ENCODE data around the gene ADAM21. TPM values are rescaled to one million over a fixed set of nuclear protein-coding genes. Genes with fewer than 3 reads are reported as not detected.

The ADAM21 gene
- total and polyA plus RNA-seq, 2 donors (not counting 3 experiments of a cell fraction or from before 2014, with no cell fraction given): 0.06 TPM; not detected in 1

- H3K9me3 ChIP-seq (replicated peaks; ENCODE audit: control insufficient read depth, insufficient read depth, low read length): no peaks in the 10 kb centered on the region
- H3K4me3 ChIP-seq (replicated peaks in 1 of 3; ENCODE audit: insufficient read depth in 1 of 3, low read depth in 1 of 3, low read length in 3 of 3): no peak overlapping the region
- H3K9me1 ChIP-seq (replicated peaks; ENCODE audit: control insufficient read depth, extremely low read depth, insufficient read depth, low read length): no peaks in the 10 kb centered on the region
- H3K4me1 ChIP-seq (ENCODE audit: control insufficient read depth, extremely low read depth, insufficient read depth, low read length): no peaks in the 10 kb centered on the region
- DNase-seq (ENCODE audit: low read depth, low spot score): peak; percentile 30
- POLR2A ChIA-PET: no interaction called here
- no peak overlapping the region for H3K9ac ChIP-seq (replicated peaks; ENCODE audit: extremely low read depth, insufficient read depth, low read length)
- no peaks in the 10 kb centered on the region for H3K79me2 ChIP-seq (ENCODE audit: control insufficient read depth, insufficient read depth, low read length)
- H4K20me1 ChIP-seq (replicated peaks; ENCODE audit: control insufficient read depth, extremely low read depth, insufficient read depth, low read length): no peaks in the 10 kb centered on the region
- TF ChIP-seq POLR2AphosphoS5 (IDR thresholded peaks at IDR 0.05; ENCODE audit: insufficient read depth, low read depth, low read length): no peak
- TF ChIP-seq GATA2 (IDR thresholded peaks at IDR 0.05; ENCODE audit: insufficient read depth, insufficient read length, low read depth, low read length): no peak
- TF ChIP-seq FOS (IDR thresholded peaks at IDR 0.05; ENCODE audit: borderline replicate concordance, insufficient read depth, low read length): no peak
- TF ChIP-seq JUN (IDR thresholded peaks at IDR 0.05; ENCODE audit: borderline replicate concordance, insufficient read depth, insufficient read length, low read depth): no peak
- TF ChIP-seq, protein P1, sequence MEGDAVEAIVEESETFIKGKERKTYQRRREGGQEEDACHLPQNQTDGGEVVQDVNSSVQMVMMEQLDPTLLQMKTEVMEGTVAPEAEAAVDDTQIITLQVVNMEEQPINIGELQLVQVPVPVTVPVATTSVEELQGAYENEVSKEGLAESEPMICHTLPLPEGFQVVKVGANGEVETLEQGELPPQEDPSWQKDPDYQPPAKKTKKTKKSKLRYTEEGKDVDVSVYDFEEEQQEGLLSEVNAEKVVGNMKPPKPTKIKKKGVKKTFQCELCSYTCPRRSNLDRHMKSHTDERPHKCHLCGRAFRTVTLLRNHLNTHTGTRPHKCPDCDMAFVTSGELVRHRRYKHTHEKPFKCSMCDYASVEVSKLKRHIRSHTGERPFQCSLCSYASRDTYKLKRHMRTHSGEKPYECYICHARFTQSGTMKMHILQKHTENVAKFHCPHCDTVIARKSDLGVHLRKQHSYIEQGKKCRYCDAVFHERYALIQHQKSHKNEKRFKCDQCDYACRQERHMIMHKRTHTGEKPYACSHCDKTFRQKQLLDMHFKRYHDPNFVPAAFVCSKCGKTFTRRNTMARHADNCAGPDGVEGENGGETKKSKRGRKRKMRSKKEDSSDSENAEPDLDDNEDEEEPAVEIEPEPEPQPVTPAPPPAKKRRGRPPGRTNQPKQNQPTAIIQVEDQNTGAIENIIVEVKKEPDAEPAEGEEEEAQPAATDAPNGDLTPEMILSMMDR (IDR thresholded peaks at IDR 0.05; ENCODE audit: extremely low read depth in 1 of 2, insufficient read depth in 1 of 2, low read depth in 1 of 2, low read length in 2 of 2): no peak
- no peak for TF ChIP-seq EZH2 (IDR thresholded peaks at IDR 0.05; ENCODE audit: borderline replicate concordance, low read depth, low read length, severe bottlenecking)
- no peak for TF ChIP-seq MAX (IDR thresholded peaks at IDR 0.05; ENCODE audit: insufficient read depth, insufficient read length)
- TF ChIP-seq POLR2A (IDR thresholded peaks at IDR 0.05; ENCODE audit: low read depth, low read length): no peak
- no peak for TF ChIP-seq MYC (IDR thresholded peaks at IDR 0.05; ENCODE audit: low read depth, low read length)
- no peak overlapping the region for H3K27ac ChIP-seq (ENCODE audit: insufficient read depth, low read depth, low read length)
- no peak overlapping the region for H2AFZ ChIP-seq (ENCODE audit: low read depth, low read length)
- no peaks in the 10 kb centered on the region for H3K36me3 ChIP-seq (ENCODE audit: control insufficient read depth in 2 of 2, extremely low read depth in 1 of 2, insufficient read depth in 2 of 2, low read length in 2 of 2)
- intact Hi-C loops (cut with micrococcal nuclease) (no loop called here), dilution Hi-C loops (cut with MboI; ENCODE audit: extremely low pct_ligation_motif_present, low sequenced_read_pairs) (no loop called here)
- CTCF ChIA-PET: no interaction called here
- H3K4me2 ChIP-seq (ENCODE audit: insufficient read depth, low read length): no peak overlapping the region
- no peaks in the 10 kb centered on the region for H3K27me3 ChIP-seq (ENCODE audit: control insufficient read depth in 2 of 2, insufficient read depth in 2 of 2, low read length in 2 of 2)
- no peak for FAIRE-seq
- no TSS peak for BruUV-seq (replicated peaks)
These were observed 3.2 kb upstream of the ADAM21 start for GRCh38 chr14:70448633-70449340.

All from endothelial cell of umbilical vein (primary cell).